Measurements from ENCODE around the gene NLGN4X.

Gene NLGN4X

GRCh38 chrX:6228720-6229119, at the start of gene NLGN4X:
Gene NLGN4X, minus strand, starts transcription at chrX:6228867. Its CDS starts 77,401 bp downstream, at chrX:6151466.
- no peak for TF ChIP-seq POLR2A (IDR thresholded peaks at IDR 0.05; ENCODE audit: low read depth, low read length)
- FAIRE-seq: no peak
- DNase-seq (ENCODE audit: insufficient read length, low spot score): no peak

GRCh38 chrX:6266041-6266440, 37.4 kb upstream of the NLGN4X start:
- FAIRE-seq: no peak
- DNase-seq (ENCODE audit: insufficient read length, low spot score): no peak
- no peak for TF ChIP-seq POLR2A (IDR thresholded peaks at IDR 0.05; ENCODE audit: low read depth, low read length)

- no peak for TF ChIP-seq POLR2A (IDR thresholded peaks at IDR 0.05; ENCODE audit: low read depth, low read length)
- DNase-seq (ENCODE audit: insufficient read length, low spot score): no peak
- FAIRE-seq: no peak
These were observed 34.3 kb upstream of the NLGN4X start for GRCh38 chrX:6262959-6263358.

- no peak for DNase-seq (ENCODE audit: insufficient read length, low spot score)
- no peak for FAIRE-seq
- TF ChIP-seq POLR2A (IDR thresholded peaks at IDR 0.05; ENCODE audit: low read depth, low read length): no peak
These were observed 28.4 kb upstream of the NLGN4X start for GRCh38 chrX:6257025-6257424.

- FAIRE-seq: no peak
- no peak for DNase-seq (ENCODE audit: insufficient read length, low spot score)
- TF ChIP-seq POLR2A (IDR thresholded peaks at IDR 0.05; ENCODE audit: low read depth, low read length): no peak
These were observed 16.0 kb upstream of the NLGN4X start for GRCh38 chrX:6244666-6245065.

- FAIRE-seq: no peak
- no peak for TF ChIP-seq POLR2A (IDR thresholded peaks at IDR 0.05; ENCODE audit: low read depth, low read length)
- no peak for DNase-seq (ENCODE audit: insufficient read length, low spot score)
These were observed 9.9 kb upstream of the NLGN4X start for GRCh38 chrX:6238576-6238975.

- no peak for FAIRE-seq
- no peak for TF ChIP-seq POLR2A (IDR thresholded peaks at IDR 0.05; ENCODE audit: low read depth, low read length)
- no peak for DNase-seq (ENCODE audit: insufficient read length, low spot score)
These were observed 732 bp downstream of the NLGN4X start for GRCh38 chrX:6227935-6228334.

GRCh38 chrX:6227453-6227835, 1.2 kb downstream of the NLGN4X start:
- DNase-seq (ENCODE audit: insufficient read length, low spot score): no peak
- TF ChIP-seq POLR2A (IDR thresholded peaks at IDR 0.05; ENCODE audit: low read depth, low read length): no peak
- no peak for FAIRE-seq

- FAIRE-seq: no peak
- no peak for DNase-seq (ENCODE audit: insufficient read length, low spot score)
- TF ChIP-seq POLR2A (IDR thresholded peaks at IDR 0.05; ENCODE audit: low read depth, low read length): no peak
These were observed 1.8 kb downstream of the NLGN4X start for GRCh38 chrX:6226596-6227452.

- DNase-seq (ENCODE audit: insufficient read length, low spot score): no peak
- FAIRE-seq: no peak
- no peak for TF ChIP-seq POLR2A (IDR thresholded peaks at IDR 0.05; ENCODE audit: low read depth, low read length)
These were observed 2.6 kb downstream of the NLGN4X start for GRCh38 chrX:6225911-6226595.

GRCh38 chrX:6225288-6225910, 3.3 kb downstream of the NLGN4X start:
- DNase-seq (ENCODE audit: insufficient read length, low spot score) (no peak), FAIRE-seq (no peak)
- TF ChIP-seq POLR2A (IDR thresholded peaks at IDR 0.05; ENCODE audit: low read depth, low read length): no peak

- DNase-seq (ENCODE audit: insufficient read length, low spot score): no peak
- FAIRE-seq: no peak
- no peak for TF ChIP-seq POLR2A (IDR thresholded peaks at IDR 0.05; ENCODE audit: low read depth, low read length)
These were observed 5.2 kb downstream of the NLGN4X start for GRCh38 chrX:6223516-6223915.

GRCh38 chrX:6210230-6210629, 18.4 kb downstream of the NLGN4X start:
- FAIRE-seq: no peak
- TF ChIP-seq POLR2A (IDR thresholded peaks at IDR 0.05; ENCODE audit: low read depth, low read length): no peak
- DNase-seq (ENCODE audit: insufficient read length, low spot score): no peak

- TF ChIP-seq POLR2A (IDR thresholded peaks at IDR 0.05; ENCODE audit: low read depth, low read length): no peak
- DNase-seq (ENCODE audit: insufficient read length, low spot score) (no peak), FAIRE-seq (no peak)
These were observed 25.0 kb downstream of the NLGN4X start for GRCh38 chrX:6203462-6204215.

Measured in H54 (cell line).